Measurements from ENCODE around the gene ADORA3. TPM values are rescaled to one million over a fixed set of nuclear protein-coding genes. Genes with fewer than 3 reads are reported as not detected.

Gene ADORA3
- total and polyA plus RNA-seq, 2 donors (not counting 3 experiments of a cell fraction or from before 2014, with no cell fraction given), result 0.31 TPM; not detected in 1

GRCh38 chr1:111535256-111536191 is 32.1 kb upstream of the ADORA3 start:
- no peak overlapping the region for H3K27ac ChIP-seq (ENCODE audit: insufficient read depth, low read depth, low read length)
- H3K9ac ChIP-seq (replicated peaks; ENCODE audit: extremely low read depth, insufficient read depth, low read length), result no peak overlapping the region
- no peaks in the 10 kb centered on the region for H3K9me1 ChIP-seq (replicated peaks; ENCODE audit: control insufficient read depth, extremely low read depth, insufficient read depth, low read length)
- dilution Hi-C loops (cut with MboI; ENCODE audit: extremely low pct_ligation_motif_present, low sequenced_read_pairs), result no loop called here
- H4K20me1 ChIP-seq (replicated peaks; ENCODE audit: control insufficient read depth, extremely low read depth, insufficient read depth, low read length), result no peaks in the 10 kb centered on the region
- H3K79me2 ChIP-seq (ENCODE audit: control insufficient read depth, insufficient read depth, low read length), result no peaks in the 10 kb centered on the region
- TF ChIP-seq CTCF (IDR thresholded peaks at IDR 0.05; ENCODE audit: extremely low read depth in 1 of 2, insufficient read depth in 1 of 2, low read depth in 1 of 2, low read length in 2 of 2) (no peak), GATA2 (IDR thresholded peaks at IDR 0.05; ENCODE audit: insufficient read depth, insufficient read length, low read depth, low read length) (no peak), POLR2A (IDR thresholded peaks at IDR 0.05; ENCODE audit: low read depth, low read length) (no peak), POLR2AphosphoS5 (IDR thresholded peaks at IDR 0.05; ENCODE audit: insufficient read depth, low read depth, low read length) (no peak), MYC (IDR thresholded peaks at IDR 0.05; ENCODE audit: low read depth, low read length) (no peak), FOS (IDR thresholded peaks at IDR 0.05; ENCODE audit: borderline replicate concordance, insufficient read depth, low read length) (no peak), JUN (IDR thresholded peaks at IDR 0.05; ENCODE audit: borderline replicate concordance, insufficient read depth, insufficient read length, low read depth) (no peak), EZH2 (IDR thresholded peaks at IDR 0.05; ENCODE audit: borderline replicate concordance, low read depth, low read length, severe bottlenecking) (no peak)
- TF ChIP-seq, protein P1, sequence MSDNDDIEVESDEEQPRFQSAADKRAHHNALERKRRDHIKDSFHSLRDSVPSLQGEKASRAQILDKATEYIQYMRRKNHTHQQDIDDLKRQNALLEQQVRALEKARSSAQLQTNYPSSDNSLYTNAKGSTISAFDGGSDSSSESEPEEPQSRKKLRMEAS (IDR thresholded peaks at IDR 0.05; ENCODE audit: insufficient read depth, insufficient read length), result no peak
- DNase-seq (ENCODE audit: low read depth, low spot score), result no peak
- H3K4me1 ChIP-seq (ENCODE audit: control insufficient read depth, extremely low read depth, insufficient read depth, low read length), result no peaks in the 10 kb centered on the region
- H3K4me2 ChIP-seq (ENCODE audit: insufficient read depth, low read length), result no peak overlapping the region
- intact Hi-C loops (cut with micrococcal nuclease), result no loop called here
- ChIA-PET POLR2A (no interaction called here), CTCF (no interaction called here)
- H3K36me3 ChIP-seq (ENCODE audit: control insufficient read depth in 2 of 2, extremely low read depth in 1 of 2, insufficient read depth in 2 of 2, low read length in 2 of 2), result no peaks in the 10 kb centered on the region
- no peak for FAIRE-seq
- H2AFZ ChIP-seq (ENCODE audit: low read depth, low read length), result no peak overlapping the region
- H3K9me3 ChIP-seq (replicated peaks; ENCODE audit: control insufficient read depth, insufficient read depth, low read length), result no peaks in the 10 kb centered on the region
- no peak overlapping the region for H3K4me3 ChIP-seq (replicated peaks in 1 of 3; ENCODE audit: insufficient read depth in 1 of 3, low read depth in 1 of 3, low read length in 3 of 3)
- peaks cover 9 to 14% of the 10 kb centered on the region in 2 experiments for H3K27me3 ChIP-seq (ENCODE audit: control insufficient read depth in 2 of 2, insufficient read depth in 2 of 2, low read length in 2 of 2)
- BruUV-seq (replicated peaks), result no TSS peak
